Choroid plexus epithelial cell (primary cell): ENCODE measurements around the gene SUSD4.

Experiments
- DNase-seq: peaks from one replicate; pipeline ENCODE4 v3.0.0-alpha.2; 2010; ENCODE audit warnings: low read depth
- H3K4me3 ChIP-seq: 2 replicates; pipeline ENCODE4 v1.5.1; 2011; ENCODE audit warnings: low read depth, mild to moderate bottlenecking, control low read depth, low read length, moderate library complexity
- TF ChIP-seq, protein P1 (sequence below): conservative IDR thresholded peaks from 2 replicates; pipeline ENCODE4 v1.5.1; 2011; ENCODE audit warnings: low read depth, mild to moderate bottlenecking, control low read depth, inconsistent platforms, low read length, moderate library complexity

SUSD4 gene

DNA sequence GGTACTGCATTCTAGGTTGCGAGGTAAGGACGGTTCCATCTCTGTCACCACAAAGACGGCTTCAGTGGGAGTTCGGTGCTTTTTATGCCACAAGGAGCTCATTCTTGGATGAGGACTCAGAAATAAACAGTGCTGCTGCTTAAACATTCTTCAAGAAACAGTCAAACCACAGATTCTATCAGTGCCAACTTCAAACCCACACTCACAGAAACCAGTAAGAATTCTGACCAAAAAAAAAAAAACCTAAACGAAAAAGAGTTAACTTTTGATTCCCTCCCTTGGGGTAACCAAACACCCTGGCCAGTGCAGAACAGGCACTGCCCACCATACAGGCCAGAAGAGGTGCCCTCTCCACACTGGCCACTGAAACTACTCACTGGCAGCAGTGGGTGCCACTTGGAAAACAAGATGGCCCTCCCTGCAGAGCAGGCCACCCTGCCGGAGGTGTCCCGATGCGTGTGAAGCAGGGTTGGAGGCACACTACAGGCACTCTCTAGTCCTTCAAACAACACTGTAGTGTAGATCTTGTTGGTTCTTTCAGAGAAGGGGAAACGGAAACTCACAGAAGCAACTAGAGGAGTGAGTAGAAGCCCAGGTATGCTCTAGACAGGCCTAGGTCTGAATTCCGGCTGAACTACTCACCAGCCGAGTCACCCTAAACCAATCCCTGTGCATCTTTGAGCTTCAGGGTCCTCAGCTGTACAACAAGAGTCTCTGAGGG lies 133.7 kb downstream of the SUSD4 start:
- TF ChIP-seq, protein P1, sequence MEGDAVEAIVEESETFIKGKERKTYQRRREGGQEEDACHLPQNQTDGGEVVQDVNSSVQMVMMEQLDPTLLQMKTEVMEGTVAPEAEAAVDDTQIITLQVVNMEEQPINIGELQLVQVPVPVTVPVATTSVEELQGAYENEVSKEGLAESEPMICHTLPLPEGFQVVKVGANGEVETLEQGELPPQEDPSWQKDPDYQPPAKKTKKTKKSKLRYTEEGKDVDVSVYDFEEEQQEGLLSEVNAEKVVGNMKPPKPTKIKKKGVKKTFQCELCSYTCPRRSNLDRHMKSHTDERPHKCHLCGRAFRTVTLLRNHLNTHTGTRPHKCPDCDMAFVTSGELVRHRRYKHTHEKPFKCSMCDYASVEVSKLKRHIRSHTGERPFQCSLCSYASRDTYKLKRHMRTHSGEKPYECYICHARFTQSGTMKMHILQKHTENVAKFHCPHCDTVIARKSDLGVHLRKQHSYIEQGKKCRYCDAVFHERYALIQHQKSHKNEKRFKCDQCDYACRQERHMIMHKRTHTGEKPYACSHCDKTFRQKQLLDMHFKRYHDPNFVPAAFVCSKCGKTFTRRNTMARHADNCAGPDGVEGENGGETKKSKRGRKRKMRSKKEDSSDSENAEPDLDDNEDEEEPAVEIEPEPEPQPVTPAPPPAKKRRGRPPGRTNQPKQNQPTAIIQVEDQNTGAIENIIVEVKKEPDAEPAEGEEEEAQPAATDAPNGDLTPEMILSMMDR = no peak
- DNase-seq = peak; percentile 63
- H3K4me3 ChIP-seq = no peak overlapping the region

DNA sequence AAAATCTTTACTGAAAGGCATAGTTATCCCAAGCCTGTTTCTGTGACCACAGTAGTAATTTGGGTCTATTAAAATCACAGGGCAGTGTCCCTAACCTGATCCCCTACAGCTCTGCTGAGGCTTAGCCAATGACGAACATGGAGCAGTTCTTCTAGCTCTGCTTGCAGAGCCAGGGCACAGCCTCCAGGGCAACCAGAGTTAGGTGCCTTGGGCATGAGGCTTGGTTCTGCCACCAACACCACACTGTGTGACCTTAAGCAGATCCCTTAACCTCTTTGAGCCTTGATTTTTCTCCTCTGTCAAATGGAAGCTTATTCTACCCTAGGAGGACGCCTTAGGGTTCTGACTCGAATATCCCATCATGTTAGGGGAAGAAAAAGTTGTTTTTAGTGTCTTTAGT lies 134.2 kb downstream of the SUSD4 start:
- DNase-seq = no peak
- TF ChIP-seq, protein P1 = no peak
- no peak overlapping the region for H3K4me3 ChIP-seq

DNA sequence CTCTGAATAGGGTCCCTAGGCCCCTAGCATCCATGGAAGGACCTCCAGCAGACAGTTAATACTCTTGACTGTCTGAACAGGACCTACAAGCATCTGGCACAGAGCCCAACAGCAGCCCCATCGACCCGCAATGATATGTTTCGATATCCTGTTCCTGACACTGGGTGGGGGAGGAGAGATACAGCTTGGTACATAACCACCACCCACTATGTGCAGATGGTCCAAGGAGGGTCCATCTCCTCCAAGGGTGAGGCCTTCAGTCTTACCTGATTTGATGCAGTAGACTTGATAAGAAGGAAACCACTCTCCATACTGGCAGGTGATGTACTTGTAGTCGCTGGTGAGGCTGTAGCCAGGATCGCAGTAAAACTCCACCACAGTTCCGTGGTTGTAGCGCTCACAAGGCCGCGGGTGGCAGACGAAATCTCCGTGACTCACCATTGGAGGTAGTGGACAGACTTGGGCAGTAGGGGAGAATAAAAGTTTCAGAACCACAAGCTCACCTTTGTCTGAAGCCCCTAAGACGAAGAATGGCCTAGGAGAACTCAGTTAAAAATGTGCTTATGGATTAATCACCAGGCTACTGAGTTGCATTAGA lies 134.9 kb downstream of the SUSD4 start:
- TF ChIP-seq, protein P1 = no peak
- H3K4me3 ChIP-seq = no peak overlapping the region
- no peak for DNase-seq

DNA sequence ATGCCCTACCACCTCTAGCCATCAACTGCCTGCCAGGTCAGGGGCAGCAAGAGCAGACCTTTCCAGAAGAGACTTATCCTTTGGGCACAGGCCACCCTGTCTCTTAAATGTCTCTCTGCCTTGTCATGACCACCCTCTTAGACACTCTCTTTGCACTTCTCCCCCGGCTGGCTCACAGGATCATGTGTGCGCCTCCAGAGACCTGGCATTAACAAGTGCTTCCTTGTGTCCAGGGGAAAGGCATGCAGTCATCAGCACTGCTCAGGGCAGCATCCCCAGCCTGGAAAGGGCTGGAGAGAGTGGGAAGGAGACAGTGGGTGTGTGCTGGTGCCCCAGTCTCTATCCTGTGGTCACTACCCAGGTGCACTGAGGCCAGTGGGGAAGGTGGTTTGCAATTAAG lies 135.8 kb downstream of the SUSD4 start:
- no peak for DNase-seq
- H3K4me3 ChIP-seq = no peak overlapping the region
- TF ChIP-seq, protein P1 = no peak

DNA sequence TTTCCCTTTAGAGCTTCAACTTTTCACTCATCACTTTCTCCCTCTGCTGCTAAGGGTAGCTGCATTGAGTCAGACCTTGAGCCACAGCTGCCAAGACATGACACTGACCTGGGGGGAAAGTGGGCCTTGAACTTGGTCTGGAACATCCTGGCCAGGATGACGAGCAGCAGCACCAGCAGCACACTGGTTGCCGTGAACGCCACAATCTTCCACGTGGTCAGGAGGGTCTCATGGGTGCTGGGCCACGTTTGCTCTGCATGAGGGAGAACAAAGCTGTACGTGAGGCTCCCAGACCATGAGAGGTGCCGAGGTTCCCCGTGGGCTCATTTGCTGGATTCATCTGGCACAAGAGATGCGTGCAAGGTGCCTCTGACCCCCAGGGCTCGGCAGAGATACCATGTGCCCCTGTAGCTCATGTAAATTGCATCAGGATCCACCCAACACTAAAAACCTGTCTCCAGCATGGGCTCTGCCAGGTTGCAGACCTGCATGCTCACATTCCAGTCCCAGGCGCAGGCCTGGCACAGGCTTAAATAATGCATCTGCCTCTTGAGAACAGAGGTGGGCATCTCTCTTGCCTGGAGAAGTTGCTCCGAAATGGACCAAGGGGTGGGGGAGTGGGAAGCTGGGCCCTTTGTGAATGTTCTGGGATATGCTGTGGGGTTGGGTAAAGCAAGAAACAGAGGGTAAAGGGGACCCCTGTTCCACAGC lies 136.3 kb downstream of the SUSD4 start:
- TF ChIP-seq, protein P1 = no peak
- DNase-seq = no peak
- H3K4me3 ChIP-seq = no peak overlapping the region

DNA sequence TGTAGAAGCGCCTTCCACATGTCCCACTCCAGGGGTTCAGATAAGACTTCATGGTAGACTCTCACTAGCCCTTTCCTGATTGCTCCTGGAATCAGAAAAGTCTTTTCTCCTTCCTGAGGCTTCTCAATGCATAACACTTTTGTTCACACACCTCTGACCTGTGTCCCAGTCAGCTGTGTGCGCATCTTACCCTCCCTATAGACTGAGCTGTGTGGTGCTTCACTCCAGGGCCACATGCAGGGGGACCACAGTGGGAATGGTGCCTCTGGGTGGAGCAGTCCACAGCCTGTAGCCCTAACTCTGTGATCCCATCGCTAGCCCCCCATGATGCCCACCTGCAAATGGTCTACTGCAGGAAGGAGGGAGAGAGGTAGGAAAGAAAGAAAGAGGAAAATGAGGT lies 136.9 kb downstream of the SUSD4 start:
- TF ChIP-seq, protein P1 = no peak
- no peak overlapping the region for H3K4me3 ChIP-seq
- no peak for DNase-seq
